Keratinocyte (primary cell): ENCODE results near the gene KLHL3.

Source experiments
- EZH2 ChIP-seq: IDR thresholded peaks from one replicate; pipeline ENCODE4 v1.6.1; 2012; ENCODE audit warnings: inconsistent platforms, mild to moderate bottlenecking, low read length, moderate library complexity
- TF ChIP-seq, protein P1 (sequence below), 3 experiments: IDR thresholded peaks in 1 of 3; conservative IDR thresholded peaks in 1 of 3; optimal IDR thresholded peaks in 1 of 3; 2 replicates in 2 of 3; 3 replicates in 1 of 3; pipeline versions ENCODE3 to v1.5.1; 2011; ENCODE audit warnings: low read length in 3 of 3, mild to moderate bottlenecking in 3 of 3, moderate library complexity in 2 of 3, control low read depth in 1 of 3, inconsistent platforms in 1 of 3; ENCODE audit not compliant: insufficient read depth in 2 of 3; ENCODE audit errors: extremely low read depth in 1 of 3

DNA sequence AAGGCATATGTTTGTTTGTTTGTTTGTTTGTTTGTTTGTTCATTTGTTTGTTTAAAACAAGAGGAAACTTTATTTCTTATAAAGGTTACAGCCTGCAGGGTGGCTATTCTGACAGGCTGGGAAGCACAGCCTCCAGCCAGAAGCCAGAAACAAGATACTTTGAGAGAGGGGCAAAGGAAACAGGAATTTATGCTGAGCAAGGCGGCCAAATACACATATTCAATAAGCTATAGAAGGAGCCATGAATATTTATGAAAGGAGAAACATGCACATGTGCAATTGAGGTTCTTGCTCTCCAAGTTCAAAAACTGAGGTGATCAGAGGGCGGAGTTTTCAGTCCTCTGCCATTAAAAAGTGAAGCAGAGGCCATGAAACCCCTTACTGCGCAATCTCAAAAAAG lies 19.6 kb downstream of the KLHL3 start:
- TF ChIP-seq, protein P1, sequence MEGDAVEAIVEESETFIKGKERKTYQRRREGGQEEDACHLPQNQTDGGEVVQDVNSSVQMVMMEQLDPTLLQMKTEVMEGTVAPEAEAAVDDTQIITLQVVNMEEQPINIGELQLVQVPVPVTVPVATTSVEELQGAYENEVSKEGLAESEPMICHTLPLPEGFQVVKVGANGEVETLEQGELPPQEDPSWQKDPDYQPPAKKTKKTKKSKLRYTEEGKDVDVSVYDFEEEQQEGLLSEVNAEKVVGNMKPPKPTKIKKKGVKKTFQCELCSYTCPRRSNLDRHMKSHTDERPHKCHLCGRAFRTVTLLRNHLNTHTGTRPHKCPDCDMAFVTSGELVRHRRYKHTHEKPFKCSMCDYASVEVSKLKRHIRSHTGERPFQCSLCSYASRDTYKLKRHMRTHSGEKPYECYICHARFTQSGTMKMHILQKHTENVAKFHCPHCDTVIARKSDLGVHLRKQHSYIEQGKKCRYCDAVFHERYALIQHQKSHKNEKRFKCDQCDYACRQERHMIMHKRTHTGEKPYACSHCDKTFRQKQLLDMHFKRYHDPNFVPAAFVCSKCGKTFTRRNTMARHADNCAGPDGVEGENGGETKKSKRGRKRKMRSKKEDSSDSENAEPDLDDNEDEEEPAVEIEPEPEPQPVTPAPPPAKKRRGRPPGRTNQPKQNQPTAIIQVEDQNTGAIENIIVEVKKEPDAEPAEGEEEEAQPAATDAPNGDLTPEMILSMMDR (optimal IDR thresholded peaks at IDR 0.05 in 1 of 3, IDR thresholded peaks at IDR 0.05 in 1 of 3, conservative IDR thresholded peaks at IDR 0.05 in 1 of 3; ENCODE audit: extremely low read depth in 1 of 3, insufficient read depth in 2 of 3, low read length in 3 of 3): no peak
- no peak for TF ChIP-seq EZH2
